HAP-1 (cell line): ENCODE data around the gene GCFC2.
A peak's percentile ranks its signal among the peaks of the same experiment; 100 is the strongest.

Experiments used
- DNase-seq, 2 experiments: peaks; one replicate each; pipeline ENCODE4 v3.0.0-alpha.2; 2016 to 2020; ENCODE audit warnings: low spot score in 2 of 2
- H3K27me3 ChIP-seq: fragments of 250-450 bp; sonication (Bioruptor Pico); 2 replicates; pipeline ENCODE4 v1.5.1; 2020; ENCODE audit warnings: low read depth, mild to moderate bottlenecking, moderate library complexity
- H3K36me3 ChIP-seq: fragments of 250-450 bp; sonication (Bioruptor Pico); replicated peaks from 2 replicates; pipeline ENCODE4 v1.5.1; 2020; ENCODE audit warnings: mild to moderate bottlenecking
- H3K4me1 ChIP-seq: fragments of 250-450 bp; sonication (Bioruptor Pico); 2 replicates; pipeline ENCODE4 v1.5.1; 2020; ENCODE audit warnings: mild to moderate bottlenecking
- H3K4me3 ChIP-seq: fragments of 250-450 bp; sonication (Bioruptor Pico); 2 replicates; pipeline ENCODE4 v1.5.1; 2020; ENCODE audit warnings: mild to moderate bottlenecking, moderate library complexity
- H3K9me3 ChIP-seq: fragments of 250-450 bp; sonication (Bioruptor Pico); 2 replicates; pipeline ENCODE4 v1.5.1; 2020; ENCODE audit warnings: mild to moderate bottlenecking, moderate library complexity
- in situ Hi-C: fragments of 300-500 bp; cut with MboI; formaldehyde crosslinking; loops from 3 replicates; pipeline ENCODE4 v1.14.3; 2020; ENCODE audit warnings: low sequenced_read_pairs, inconsistent platforms, mixed read lengths

The GCFC2 gene

GRCh38 chr2:75666911-75667310, 43.8 kb downstream of the GCFC2 start:
- no peak overlapping the region for H3K4me3 ChIP-seq
- no peak for DNase-seq
- peaks cover 45% of the 10 kb centered on the region for H3K36me3 ChIP-seq
- H3K27me3 ChIP-seq, result no peaks in the 10 kb centered on the region
- in situ Hi-C loops, result no loop called here
- H3K9me3 ChIP-seq, result no peaks in the 10 kb centered on the region
- peaks cover 7% of the 10 kb centered on the region for H3K4me1 ChIP-seq

- Histone ChIP-seq H3K9me3 (no peaks in the 10 kb centered on the region), H3K27me3 (no peaks in the 10 kb centered on the region), H3K36me3 (peaks cover 81% of the 10 kb centered on the region), H3K4me3 (no peak overlapping the region), H3K4me1 (no peaks in the 10 kb centered on the region)
- no peak for DNase-seq
- in situ Hi-C loops, result no loop called here
Measured at GRCh38 chr2:75657798-75658197, 52.9 kb downstream of the GCFC2 start.

GRCh38 chr2:75656563-75656962, 54.2 kb downstream of the GCFC2 start:
- no peak for DNase-seq
- H3K4me1 ChIP-seq, result no peaks in the 10 kb centered on the region
- peaks cover 84% of the 10 kb centered on the region for H3K36me3 ChIP-seq
- no peaks in the 10 kb centered on the region for H3K27me3 ChIP-seq
- in situ Hi-C loops, result no loop called here
- H3K4me3 ChIP-seq, result no peak overlapping the region
- no peaks in the 10 kb centered on the region for H3K9me3 ChIP-seq

GRCh38 chr2:75655861-75656260, 54.9 kb downstream of the GCFC2 start:
- Histone ChIP-seq H3K4me1 (no peaks in the 10 kb centered on the region), H3K9me3 (no peaks in the 10 kb centered on the region), H3K4me3 (no peak overlapping the region), H3K27me3 (no peaks in the 10 kb centered on the region), H3K36me3 (peaks cover 86% of the 10 kb centered on the region)
- in situ Hi-C loops, result no loop called here
- DNase-seq, result no peak

GRCh38 chr2:75654012-75654411, 56.7 kb downstream of the GCFC2 start:
- H3K27me3 ChIP-seq, result no peaks in the 10 kb centered on the region
- in situ Hi-C loops, result no loop called here
- H3K9me3 ChIP-seq, result no peaks in the 10 kb centered on the region
- no peak for DNase-seq
- peaks cover 2% of the 10 kb centered on the region; the same call in 1 of the 2 replicates for H3K4me1 ChIP-seq
- no peak overlapping the region for H3K4me3 ChIP-seq
- H3K36me3 ChIP-seq, result peaks cover 90% of the 10 kb centered on the region

- in situ Hi-C loops, result no loop called here
- Histone ChIP-seq H3K36me3 (peaks cover 47% of the 10 kb centered on the region), H3K9me3 (no peaks in the 10 kb centered on the region), H3K27me3 (no peaks in the 10 kb centered on the region), H3K4me3 (peak overlapping the region; percentile 96), H3K4me1 (peaks cover 17% of the 10 kb centered on the region)
- peak in 1 of 2 experiments; percentile 24 for DNase-seq
Measured at GRCh38 chr2:75647771-75648170, 62.9 kb downstream of the GCFC2 start.

GRCh38 chr2:75646583-75647425, 63.9 kb downstream of the GCFC2 start, which contains the start of gene MRPL19:
TSS of gene MRPL19 (plus strand) at chr2:75646783. CDS start at chr2:75646808, 25 bp downstream.
- Histone ChIP-seq H3K27me3 (no peaks in the 10 kb centered on the region), H3K4me3 (peak within 1 kb of the TSS; percentile 96), H3K36me3 (peaks cover 37% of the 10 kb centered on the region), H3K4me1 (peaks cover 17% of the 10 kb centered on the region), H3K9me3 (no peaks in the 10 kb centered on the region)
- in situ Hi-C loops, result no loop called here
- DNase-seq, result peak; percentile 87

- H3K27me3 ChIP-seq, result no peaks in the 10 kb centered on the region
- in situ Hi-C loops, result no loop called here
- no peaks in the 10 kb centered on the region for H3K9me3 ChIP-seq
- peaks cover 31% of the 10 kb centered on the region for H3K36me3 ChIP-seq
- peaks cover 17% of the 10 kb centered on the region for H3K4me1 ChIP-seq
- peak overlapping the region; percentile 96 for H3K4me3 ChIP-seq
- DNase-seq, result no peak
Measured at GRCh38 chr2:75646090-75646582, 64.6 kb downstream of the GCFC2 start.

- peaks cover 17% of the 10 kb centered on the region for H3K4me1 ChIP-seq
- H3K9me3 ChIP-seq, result no peaks in the 10 kb centered on the region
- no peak overlapping the region; the same call in 1 of the 2 replicates for H3K4me3 ChIP-seq
- H3K27me3 ChIP-seq, result no peaks in the 10 kb centered on the region
- in situ Hi-C loops, result no loop called here
- no peak for DNase-seq
- peaks cover 26% of the 10 kb centered on the region for H3K36me3 ChIP-seq
Measured at GRCh38 chr2:75645643-75646042, 65.1 kb downstream of the GCFC2 start.

GRCh38 chr2:75643980-75644379, 66.7 kb downstream of the GCFC2 start:
- no peaks in the 10 kb centered on the region for H3K9me3 ChIP-seq
- H3K4me3 ChIP-seq, result no peak overlapping the region
- in situ Hi-C loops, result no loop called here
- peaks cover 11% of the 10 kb centered on the region for H3K36me3 ChIP-seq
- no peak for DNase-seq
- H3K4me1 ChIP-seq, result peaks cover 15% of the 10 kb centered on the region
- H3K27me3 ChIP-seq, result peaks cover 4% of the 10 kb centered on the region; the same call in 1 of the 2 replicates

- DNase-seq, result no peak
- H3K4me1 ChIP-seq, result peaks cover 6% of the 10 kb centered on the region
- no peaks in the 10 kb centered on the region for H3K9me3 ChIP-seq
- in situ Hi-C loops, result no loop called here
- H3K36me3 ChIP-seq, result no peaks in the 10 kb centered on the region
- H3K27me3 ChIP-seq, result peaks cover 16% of the 10 kb centered on the region
- H3K4me3 ChIP-seq, result no peak overlapping the region
Measured at GRCh38 chr2:75641587-75641986, 69.1 kb downstream of the GCFC2 start.

- H3K36me3 ChIP-seq, result no peaks in the 10 kb centered on the region
- in situ Hi-C loops, result no loop called here
- H3K9me3 ChIP-seq, result no peaks in the 10 kb centered on the region
- no peaks in the 10 kb centered on the region for H3K4me1 ChIP-seq
- no peak overlapping the region for H3K4me3 ChIP-seq
- DNase-seq, result peak; percentile 52 to 80
- peaks cover 16% of the 10 kb centered on the region for H3K27me3 ChIP-seq
Measured at GRCh38 chr2:75640621-75641121, 70.0 kb downstream of the GCFC2 start.

- H3K36me3 ChIP-seq, result no peaks in the 10 kb centered on the region
- no peaks in the 10 kb centered on the region for H3K4me1 ChIP-seq
- in situ Hi-C loops, result no loop called here
- H3K9me3 ChIP-seq, result no peaks in the 10 kb centered on the region
- H3K4me3 ChIP-seq, result no peak overlapping the region
- peaks cover 16% of the 10 kb centered on the region for H3K27me3 ChIP-seq
- no peak for DNase-seq
Measured at GRCh38 chr2:75637568-75637967, 73.1 kb downstream of the GCFC2 start.

GRCh38 chr2:75634945-75635344, 75.8 kb downstream of the GCFC2 start:
- no peaks in the 10 kb centered on the region for H3K36me3 ChIP-seq
- H3K27me3 ChIP-seq, result peaks cover 16% of the 10 kb centered on the region
- in situ Hi-C loops, result no loop called here
- H3K4me1 ChIP-seq, result no peaks in the 10 kb centered on the region
- H3K9me3 ChIP-seq, result no peaks in the 10 kb centered on the region
- no peak overlapping the region for H3K4me3 ChIP-seq
- DNase-seq, result no peak
